GM13977 (cell line): ENCODE measurements around the gene TPRG1L.

Experiments used
- DNase-seq: peaks from one replicate; pipeline ENCODE4 v3.0.0; 2012; ENCODE audit warnings: low spot score
- in situ Hi-C: fragments of 300-500 bp; cut with MboI; formaldehyde crosslinking; loops from one replicate; pipeline ENCODE4 v1.12.0; 2022; ENCODE audit warnings: low sequenced_read_pairs, low pct_unique_long_range_greater_than_20kb, mixed read lengths, inconsistent platforms; ENCODE audit not compliant: unreplicated experiment
- TF ChIP-seq, protein P1 (sequence below): IDR thresholded peaks from 2 replicates; pipeline ENCODE4 v1.5.1; 2012; ENCODE audit warnings: mild to moderate bottlenecking, control low read depth; ENCODE audit not compliant: insufficient read depth; ENCODE audit errors: extremely low read depth, missing control alignments

Gene TPRG1L

GRCh38 chr1:3630161-3630611, 5.4 kb downstream of the TPRG1L start:
- TF ChIP-seq, protein P1, sequence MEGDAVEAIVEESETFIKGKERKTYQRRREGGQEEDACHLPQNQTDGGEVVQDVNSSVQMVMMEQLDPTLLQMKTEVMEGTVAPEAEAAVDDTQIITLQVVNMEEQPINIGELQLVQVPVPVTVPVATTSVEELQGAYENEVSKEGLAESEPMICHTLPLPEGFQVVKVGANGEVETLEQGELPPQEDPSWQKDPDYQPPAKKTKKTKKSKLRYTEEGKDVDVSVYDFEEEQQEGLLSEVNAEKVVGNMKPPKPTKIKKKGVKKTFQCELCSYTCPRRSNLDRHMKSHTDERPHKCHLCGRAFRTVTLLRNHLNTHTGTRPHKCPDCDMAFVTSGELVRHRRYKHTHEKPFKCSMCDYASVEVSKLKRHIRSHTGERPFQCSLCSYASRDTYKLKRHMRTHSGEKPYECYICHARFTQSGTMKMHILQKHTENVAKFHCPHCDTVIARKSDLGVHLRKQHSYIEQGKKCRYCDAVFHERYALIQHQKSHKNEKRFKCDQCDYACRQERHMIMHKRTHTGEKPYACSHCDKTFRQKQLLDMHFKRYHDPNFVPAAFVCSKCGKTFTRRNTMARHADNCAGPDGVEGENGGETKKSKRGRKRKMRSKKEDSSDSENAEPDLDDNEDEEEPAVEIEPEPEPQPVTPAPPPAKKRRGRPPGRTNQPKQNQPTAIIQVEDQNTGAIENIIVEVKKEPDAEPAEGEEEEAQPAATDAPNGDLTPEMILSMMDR, result no peak
- in situ Hi-C loops, result no loop called here
- no peak for DNase-seq

DNA sequence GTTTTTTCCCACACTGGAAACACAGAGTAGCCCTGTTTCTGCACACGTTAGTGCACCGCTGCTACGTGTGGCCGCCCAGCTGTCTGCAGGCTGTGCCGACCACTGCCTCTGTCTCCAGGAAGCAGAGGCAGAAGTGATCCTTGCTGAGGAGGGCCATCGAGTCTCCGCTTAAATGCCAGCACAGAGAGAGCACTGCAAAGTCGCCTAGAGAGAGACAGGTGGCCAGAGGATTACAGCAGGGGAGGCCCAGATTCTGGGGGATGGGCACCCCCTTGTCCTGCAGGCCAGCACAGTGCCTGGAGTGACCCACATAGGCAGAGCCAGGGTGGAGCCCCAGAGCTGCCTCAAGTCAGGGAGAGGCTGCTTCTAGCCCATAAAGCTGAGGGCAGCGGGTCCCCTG, 6.1 kb downstream of the TPRG1L start:
- TF ChIP-seq, protein P1, result no peak
- in situ Hi-C loops, result no loop called here
- DNase-seq, result no peak

DNA sequence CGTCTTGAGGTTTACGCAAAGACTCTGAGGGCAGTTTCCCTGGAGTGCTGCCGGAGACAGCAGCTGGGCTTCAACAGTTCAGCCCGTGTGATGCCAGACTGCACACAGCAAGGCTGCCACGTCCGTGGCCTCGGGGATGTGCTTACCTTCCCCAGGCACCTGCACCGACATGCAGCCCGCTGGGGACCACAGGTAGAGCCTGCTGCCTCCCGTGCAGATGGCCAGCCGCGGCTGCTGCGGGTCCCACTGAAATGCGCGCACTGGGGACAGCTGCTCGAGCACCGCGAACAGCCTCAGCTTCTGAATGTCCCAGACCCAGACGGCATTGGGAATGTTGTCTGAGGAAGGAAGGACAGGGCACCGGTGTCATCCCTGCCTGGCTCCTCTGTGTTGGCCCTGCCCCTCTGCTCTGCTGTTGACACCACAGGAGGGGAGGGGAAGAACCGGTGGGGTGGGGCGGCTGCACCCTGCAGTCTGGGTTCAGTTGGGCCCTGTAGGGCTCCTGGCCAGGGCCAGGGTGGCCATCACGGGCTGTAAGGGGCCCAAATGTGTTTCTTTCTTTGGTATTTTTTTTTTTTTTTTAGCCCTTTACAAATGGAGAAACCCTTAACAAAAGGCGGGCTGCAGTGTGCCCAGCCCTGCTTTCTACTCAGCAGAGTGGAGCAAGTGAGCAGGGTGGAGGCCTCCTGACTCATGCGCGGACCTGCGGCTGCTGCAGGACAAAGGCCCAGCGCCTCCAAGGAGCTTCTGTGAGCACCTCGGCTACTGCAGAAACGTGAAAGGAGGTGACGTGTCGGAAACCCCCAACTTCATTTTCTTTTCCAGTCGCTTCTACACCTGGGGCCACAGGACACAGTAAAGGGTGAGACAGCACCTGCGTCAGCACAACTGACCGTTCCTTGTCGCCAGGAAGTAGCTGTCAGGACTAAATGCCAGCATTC, 6.8 kb downstream of the TPRG1L start:
- in situ Hi-C loops, result no loop called here
- no peak for DNase-seq
- TF ChIP-seq, protein P1, result no peak

GRCh38 chr1:3632298-3632697, 7.5 kb downstream of the TPRG1L start:
- DNase-seq, result no peak
- in situ Hi-C loops, result no loop called here
- TF ChIP-seq, protein P1, result no peak

GRCh38 chr1:3632716-3633343, 8.0 kb downstream of the TPRG1L start:
- DNase-seq, result no peak
- TF ChIP-seq, protein P1, result no peak
- in situ Hi-C loops, result no loop called here

GRCh38 chr1:3633344-3634058, 8.7 kb downstream of the TPRG1L start:
- TF ChIP-seq, protein P1, result no peak
- in situ Hi-C loops, result no loop called here
- no peak for DNase-seq
